WI38 (cell line): Measurements from ENCODE around the gene HPS1.

Experiments used
- H3K4me3 ChIP-seq: 2 replicates; pipeline ENCODE4 v1.5.1; 2011; ENCODE audit warnings: low read depth, mild to moderate bottlenecking, control low read depth, low read length
- CTCF ChIP-seq: IDR thresholded peaks from 2 replicates; pipeline ENCODE4 v1.5.1; 2012; ENCODE audit warnings: low read depth, mild to moderate bottlenecking, control low read depth, low read length

The HPS1 gene

GRCh38 chr10:98430427-98430826 lies 16.3 kb downstream of the HPS1 start:
- TF ChIP-seq CTCF: no peak

GRCh38 chr10:98429320-98430072 lies 17.2 kb downstream of the HPS1 start:
- no peak for TF ChIP-seq CTCF
- H3K4me3 ChIP-seq: no peak overlapping the region

More at GRCh38 chr10:98430427-98430826, 16.3 kb downstream of the HPS1 start:
- H3K4me3 ChIP-seq: no peak overlapping the region

GRCh38 chr10:98427011-98427515 lies 19.7 kb downstream of the HPS1 start:
- H3K4me3 ChIP-seq: no peak overlapping the region
- TF ChIP-seq CTCF: no peak

- H3K4me3 ChIP-seq: no peak overlapping the region
- peak; percentile 88 for TF ChIP-seq CTCF
Observed at GRCh38 chr10:98425511-98426352, 21.0 kb downstream of the HPS1 start.

GRCh38 chr10:98424295-98425254 lies 22.2 kb downstream of the HPS1 start:
- no peak overlapping the region for H3K4me3 ChIP-seq
- no peak for TF ChIP-seq CTCF

- no peak for TF ChIP-seq CTCF
Observed at GRCh38 chr10:98423691-98424120, 23.0 kb downstream of the HPS1 start.

More at GRCh38 chr10:98423691-98424120, 23.0 kb downstream of the HPS1 start:
- no peak overlapping the region for H3K4me3 ChIP-seq
